GM23338 (cell line): Measurements from ENCODE around the gene SHB. TPM values are rescaled to one million over a fixed set of nuclear protein-coding genes. Genes with fewer than 3 reads are reported as not detected.

Source experiments
- ATAC-seq: fragments of 200-7000 bp; cut with Tn5 transposase; 3 replicates; pipeline ENCODE4 v1.9.1; 2020
- DNase-seq: peaks from one replicate; pipeline ENCODE4 v3.0.0-alpha.2; 2015; ENCODE audit warnings: low spot score
- H2AFZ ChIP-seq: fragments of 200-600 bp; sonication (generic); 2 replicates; pipeline ENCODE4 v1.8.0; 2016; ENCODE audit warnings: antibody characterized with exemption, mild to moderate bottlenecking, moderate library complexity
- H3F3A ChIP-seq: fragments of 200-600 bp; sonication (generic); replicated peaks from 2 replicates; pipeline ENCODE4 v1.8.0; 2017; ENCODE audit warnings: antibody characterized with exemption, mixed run types, low read depth
- H3K27ac ChIP-seq: fragments of 200-600 bp; sonication (generic); 2 replicates; pipeline ENCODE4 v1.6.1; 2016; ENCODE audit warnings: low read depth
- H3K27me3 ChIP-seq: fragments of 200-600 bp; sonication (generic); 2 replicates; pipeline ENCODE4 v1.8.0; 2016; ENCODE audit warnings: mild to moderate bottlenecking, mixed run types, moderate library complexity; ENCODE audit not compliant: insufficient read depth
- H3K36me3 ChIP-seq: fragments of 200-600 bp; sonication (generic); 2 replicates; pipeline ENCODE4 v1.8.0; 2016; ENCODE audit warnings: mild to moderate bottlenecking; ENCODE audit not compliant: insufficient read depth
- H3K4me1 ChIP-seq: fragments of 200-600 bp; sonication (generic); 2 replicates; pipeline ENCODE4 v1.8.0; 2016; ENCODE audit warnings: mild to moderate bottlenecking, moderate library complexity; ENCODE audit not compliant: insufficient read depth
- H3K4me2 ChIP-seq: fragments of 200-600 bp; sonication (generic); 2 replicates; pipeline ENCODE4 v1.7.1; 2017; ENCODE audit warnings: mixed run types
- H3K4me3 ChIP-seq: fragments of 200-600 bp; sonication (generic); 2 replicates; pipeline ENCODE4 v1.6.1; 2016; ENCODE audit warnings: mixed run types
- H3K79me2 ChIP-seq: fragments of 200-600 bp; sonication (generic); replicated peaks from 2 replicates; pipeline ENCODE4 v1.8.0; 2017; ENCODE audit warnings: mild to moderate bottlenecking; ENCODE audit not compliant: insufficient read depth
- H3K9me2 ChIP-seq: fragments of 200-600 bp; sonication (generic); 2 replicates; pipeline ENCODE4 v1.8.0; 2017; ENCODE audit not compliant: insufficient read depth
- H4K20me1 ChIP-seq: fragments of 200-600 bp; sonication (generic); replicated peaks from 2 replicates; pipeline ENCODE4 v1.8.0; 2017; ENCODE audit warnings: mild to moderate bottlenecking; ENCODE audit not compliant: insufficient read depth
- H3K27ac Mint-ChIP-seq: 2 replicates; pipeline ENCODE4 v1.8.0; 2020; ENCODE audit warnings: inconsistent platforms, mild to moderate bottlenecking, moderate library complexity, mixed read lengths
- H3K27me3 Mint-ChIP-seq: 3 replicates; pipeline ENCODE4 v1.8.0; 2022; ENCODE audit warnings: low read depth, mild to moderate bottlenecking, moderate library complexity, mixed read lengths, inconsistent platforms; ENCODE audit not compliant: insufficient read depth, poor library complexity
- H3K36me3 Mint-ChIP-seq: 3 replicates; pipeline ENCODE4 v1.8.0; 2021; ENCODE audit warnings: low read depth, mild to moderate bottlenecking, inconsistent platforms, moderate library complexity, mixed read lengths
- H3K4me1 Mint-ChIP-seq: 3 replicates; pipeline ENCODE4 v1.8.0; 2020; ENCODE audit warnings: mild to moderate bottlenecking, inconsistent platforms, mixed read lengths
- H3K4me3 Mint-ChIP-seq: 3 replicates; pipeline ENCODE4 v1.8.0; 2021; ENCODE audit warnings: moderate library complexity, mild to moderate bottlenecking, inconsistent platforms, mixed read lengths
- H3K9me3 Mint-ChIP-seq: 3 replicates; pipeline ENCODE4 v1.8.0; 2020; ENCODE audit warnings: moderate library complexity, mild to moderate bottlenecking, inconsistent platforms, mixed read lengths
- EZH2 ChIP-seq: fragments of 200-600 bp; sonication (generic); IDR thresholded peaks from one replicate; pipeline ENCODE4 v1.8.0; 2017; ENCODE audit warnings: antibody characterized with exemption, mild to moderate bottlenecking, low read depth; ENCODE audit not compliant: unreplicated experiment
- JUNB ChIP-seq: IDR thresholded peaks from one replicate; pipeline ENCODE4 v1.6.1; 2016; ENCODE audit warnings: antibody characterized with exemption; ENCODE audit not compliant: unreplicated experiment
- POLR2AphosphoS5 ChIP-seq: IDR thresholded peaks from 2 replicates; pipeline ENCODE4 v1.6.1; 2016; ENCODE audit warnings: antibody characterized with exemption, low read depth
- polyA plus RNA-seq: library from polyadenylated mRNA; unstranded; fragments of >200 nt; fragmentation: Nextera tagmentation; extraction: Ambion mirVana; gene quantifications from 2 replicates; pipeline ENCODE4 v1.2.1, GENCODE V29; 2016
- total RNA-seq: library from RNA; depleted of rRNA; stranded (reverse); fragments of >200 nt; shearing (Covaris generic); gene quantifications from 2 replicates; pipeline ENCODE4 v1.2.3, GENCODE V29; 2014
- TF ChIP-seq, protein P1 (sequence below): IDR thresholded peaks from 2 replicates; pipeline ENCODE4 v1.6.1; 2016; ENCODE audit warnings: antibody characterized with exemption
- TF ChIP-seq, protein P2 (sequence below), 2 experiments: fragments of 200-600 bp in 1 of 2; sonication (generic) in 1 of 2; conservative IDR thresholded peaks; 2 replicates each; pipeline versions ENCODE4 v1.5.1 to v1.6.1; 2016 to 2017; ENCODE audit warnings: antibody characterized with exemption in 2 of 2, low read depth in 2 of 2, mild to moderate bottlenecking in 2 of 2, moderate library complexity in 1 of 2
- TF ChIP-seq, protein P3 (sequence below): fragments of 250-450 bp; sonication (Bioruptor Pico); IDR thresholded peaks from 2 replicates; pipeline ENCODE4 v1.5.0; 2020; ENCODE audit warnings: mild to moderate bottlenecking, moderate library complexity

SHB gene
- total and polyA plus RNA-seq, 2 experiments from 2014 or later, result 1.5 to 14.0 TPM

DNA sequence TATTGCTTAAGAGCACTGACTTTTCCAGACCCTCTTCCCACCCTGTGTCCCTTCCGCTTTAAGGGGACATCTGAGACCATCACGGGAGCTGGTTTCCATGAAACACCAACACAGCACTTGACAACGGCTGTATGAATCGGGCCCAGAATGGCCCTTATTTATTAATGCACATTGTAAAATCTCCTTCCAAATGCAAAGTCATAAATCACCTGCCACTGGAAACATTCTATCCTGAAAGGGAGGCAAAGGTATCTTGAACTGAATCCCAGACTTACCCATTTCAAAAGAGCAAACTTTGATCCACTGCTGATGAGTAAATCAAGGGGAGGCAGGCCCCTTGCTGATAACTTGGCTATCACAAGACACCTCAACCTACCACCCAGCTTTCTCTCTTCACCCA is 37.4 kb downstream of the SHB start (continued):
- TF ChIP-seq, protein P1, sequence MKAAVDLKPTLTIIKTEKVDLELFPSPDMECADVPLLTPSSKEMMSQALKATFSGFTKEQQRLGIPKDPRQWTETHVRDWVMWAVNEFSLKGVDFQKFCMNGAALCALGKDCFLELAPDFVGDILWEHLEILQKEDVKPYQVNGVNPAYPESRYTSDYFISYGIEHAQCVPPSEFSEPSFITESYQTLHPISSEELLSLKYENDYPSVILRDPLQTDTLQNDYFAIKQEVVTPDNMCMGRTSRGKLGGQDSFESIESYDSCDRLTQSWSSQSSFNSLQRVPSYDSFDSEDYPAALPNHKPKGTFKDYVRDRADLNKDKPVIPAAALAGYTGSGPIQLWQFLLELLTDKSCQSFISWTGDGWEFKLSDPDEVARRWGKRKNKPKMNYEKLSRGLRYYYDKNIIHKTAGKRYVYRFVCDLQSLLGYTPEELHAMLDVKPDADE, result no peak
- TF ChIP-seq JUNB, result no peak
- TF ChIP-seq POLR2AphosphoS5, result no peak
- no peak for TF ChIP-seq EZH2

DNA sequence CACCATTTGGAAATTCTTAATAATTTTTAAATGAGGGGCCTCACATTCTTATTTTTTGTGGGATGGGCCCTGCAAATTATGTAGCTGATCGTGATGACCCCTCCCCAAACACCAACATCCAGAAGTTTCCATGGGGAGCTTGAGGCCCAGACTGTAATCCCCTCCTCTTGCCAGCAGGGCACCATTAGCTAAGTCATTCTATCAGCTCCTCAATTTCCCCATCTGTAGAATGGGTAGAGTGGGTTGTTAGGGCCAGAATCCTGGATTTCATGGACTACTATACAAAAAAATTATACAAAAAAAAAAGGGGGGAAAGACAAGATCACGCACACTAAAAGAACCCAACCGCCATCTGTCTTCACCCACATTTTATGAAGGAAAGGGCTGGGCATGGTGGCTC is 38.4 kb downstream of the SHB start:
- Histone ChIP-seq H3K4me2 (no peak overlapping the region), H4K20me1 (no peaks in the 10 kb centered on the region; the same call in 1 of the 2 replicates), H3K27me3 (no peaks in the 10 kb centered on the region), H3K9me2 (no peaks in the 10 kb centered on the region), H3K27ac (no peak overlapping the region), H2AFZ (no peak overlapping the region), H3F3A (no peaks in the 10 kb centered on the region), H3K4me1 (peaks cover 17% of the 10 kb centered on the region), H3K36me3 (no peaks in the 10 kb centered on the region), H3K4me3 (no peak overlapping the region), H3K79me2 (peaks cover 29% of the 10 kb centered on the region)
- ATAC-seq (no peak), DNase-seq (no peak)
- Mint-ChIP-seq H3K4me3 (no peak overlapping the region), H3K4me1 (peaks cover 23% of the 10 kb centered on the region), H3K27ac (no peak overlapping the region), H3K9me3 (no peaks in the 10 kb centered on the region), H3K27me3 (peaks cover 6% of the 10 kb centered on the region), H3K36me3 (no peaks in the 10 kb centered on the region)
- TF ChIP-seq, protein P2, sequence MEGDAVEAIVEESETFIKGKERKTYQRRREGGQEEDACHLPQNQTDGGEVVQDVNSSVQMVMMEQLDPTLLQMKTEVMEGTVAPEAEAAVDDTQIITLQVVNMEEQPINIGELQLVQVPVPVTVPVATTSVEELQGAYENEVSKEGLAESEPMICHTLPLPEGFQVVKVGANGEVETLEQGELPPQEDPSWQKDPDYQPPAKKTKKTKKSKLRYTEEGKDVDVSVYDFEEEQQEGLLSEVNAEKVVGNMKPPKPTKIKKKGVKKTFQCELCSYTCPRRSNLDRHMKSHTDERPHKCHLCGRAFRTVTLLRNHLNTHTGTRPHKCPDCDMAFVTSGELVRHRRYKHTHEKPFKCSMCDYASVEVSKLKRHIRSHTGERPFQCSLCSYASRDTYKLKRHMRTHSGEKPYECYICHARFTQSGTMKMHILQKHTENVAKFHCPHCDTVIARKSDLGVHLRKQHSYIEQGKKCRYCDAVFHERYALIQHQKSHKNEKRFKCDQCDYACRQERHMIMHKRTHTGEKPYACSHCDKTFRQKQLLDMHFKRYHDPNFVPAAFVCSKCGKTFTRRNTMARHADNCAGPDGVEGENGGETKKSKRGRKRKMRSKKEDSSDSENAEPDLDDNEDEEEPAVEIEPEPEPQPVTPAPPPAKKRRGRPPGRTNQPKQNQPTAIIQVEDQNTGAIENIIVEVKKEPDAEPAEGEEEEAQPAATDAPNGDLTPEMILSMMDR (conservative IDR thresholded peaks at IDR 0.05; ENCODE audit: low read depth in 2 of 2), result peak in 1 of 2 experiments; percentile 37; a peak in 1 of 4 replicates
- TF ChIP-seq, protein P3, sequence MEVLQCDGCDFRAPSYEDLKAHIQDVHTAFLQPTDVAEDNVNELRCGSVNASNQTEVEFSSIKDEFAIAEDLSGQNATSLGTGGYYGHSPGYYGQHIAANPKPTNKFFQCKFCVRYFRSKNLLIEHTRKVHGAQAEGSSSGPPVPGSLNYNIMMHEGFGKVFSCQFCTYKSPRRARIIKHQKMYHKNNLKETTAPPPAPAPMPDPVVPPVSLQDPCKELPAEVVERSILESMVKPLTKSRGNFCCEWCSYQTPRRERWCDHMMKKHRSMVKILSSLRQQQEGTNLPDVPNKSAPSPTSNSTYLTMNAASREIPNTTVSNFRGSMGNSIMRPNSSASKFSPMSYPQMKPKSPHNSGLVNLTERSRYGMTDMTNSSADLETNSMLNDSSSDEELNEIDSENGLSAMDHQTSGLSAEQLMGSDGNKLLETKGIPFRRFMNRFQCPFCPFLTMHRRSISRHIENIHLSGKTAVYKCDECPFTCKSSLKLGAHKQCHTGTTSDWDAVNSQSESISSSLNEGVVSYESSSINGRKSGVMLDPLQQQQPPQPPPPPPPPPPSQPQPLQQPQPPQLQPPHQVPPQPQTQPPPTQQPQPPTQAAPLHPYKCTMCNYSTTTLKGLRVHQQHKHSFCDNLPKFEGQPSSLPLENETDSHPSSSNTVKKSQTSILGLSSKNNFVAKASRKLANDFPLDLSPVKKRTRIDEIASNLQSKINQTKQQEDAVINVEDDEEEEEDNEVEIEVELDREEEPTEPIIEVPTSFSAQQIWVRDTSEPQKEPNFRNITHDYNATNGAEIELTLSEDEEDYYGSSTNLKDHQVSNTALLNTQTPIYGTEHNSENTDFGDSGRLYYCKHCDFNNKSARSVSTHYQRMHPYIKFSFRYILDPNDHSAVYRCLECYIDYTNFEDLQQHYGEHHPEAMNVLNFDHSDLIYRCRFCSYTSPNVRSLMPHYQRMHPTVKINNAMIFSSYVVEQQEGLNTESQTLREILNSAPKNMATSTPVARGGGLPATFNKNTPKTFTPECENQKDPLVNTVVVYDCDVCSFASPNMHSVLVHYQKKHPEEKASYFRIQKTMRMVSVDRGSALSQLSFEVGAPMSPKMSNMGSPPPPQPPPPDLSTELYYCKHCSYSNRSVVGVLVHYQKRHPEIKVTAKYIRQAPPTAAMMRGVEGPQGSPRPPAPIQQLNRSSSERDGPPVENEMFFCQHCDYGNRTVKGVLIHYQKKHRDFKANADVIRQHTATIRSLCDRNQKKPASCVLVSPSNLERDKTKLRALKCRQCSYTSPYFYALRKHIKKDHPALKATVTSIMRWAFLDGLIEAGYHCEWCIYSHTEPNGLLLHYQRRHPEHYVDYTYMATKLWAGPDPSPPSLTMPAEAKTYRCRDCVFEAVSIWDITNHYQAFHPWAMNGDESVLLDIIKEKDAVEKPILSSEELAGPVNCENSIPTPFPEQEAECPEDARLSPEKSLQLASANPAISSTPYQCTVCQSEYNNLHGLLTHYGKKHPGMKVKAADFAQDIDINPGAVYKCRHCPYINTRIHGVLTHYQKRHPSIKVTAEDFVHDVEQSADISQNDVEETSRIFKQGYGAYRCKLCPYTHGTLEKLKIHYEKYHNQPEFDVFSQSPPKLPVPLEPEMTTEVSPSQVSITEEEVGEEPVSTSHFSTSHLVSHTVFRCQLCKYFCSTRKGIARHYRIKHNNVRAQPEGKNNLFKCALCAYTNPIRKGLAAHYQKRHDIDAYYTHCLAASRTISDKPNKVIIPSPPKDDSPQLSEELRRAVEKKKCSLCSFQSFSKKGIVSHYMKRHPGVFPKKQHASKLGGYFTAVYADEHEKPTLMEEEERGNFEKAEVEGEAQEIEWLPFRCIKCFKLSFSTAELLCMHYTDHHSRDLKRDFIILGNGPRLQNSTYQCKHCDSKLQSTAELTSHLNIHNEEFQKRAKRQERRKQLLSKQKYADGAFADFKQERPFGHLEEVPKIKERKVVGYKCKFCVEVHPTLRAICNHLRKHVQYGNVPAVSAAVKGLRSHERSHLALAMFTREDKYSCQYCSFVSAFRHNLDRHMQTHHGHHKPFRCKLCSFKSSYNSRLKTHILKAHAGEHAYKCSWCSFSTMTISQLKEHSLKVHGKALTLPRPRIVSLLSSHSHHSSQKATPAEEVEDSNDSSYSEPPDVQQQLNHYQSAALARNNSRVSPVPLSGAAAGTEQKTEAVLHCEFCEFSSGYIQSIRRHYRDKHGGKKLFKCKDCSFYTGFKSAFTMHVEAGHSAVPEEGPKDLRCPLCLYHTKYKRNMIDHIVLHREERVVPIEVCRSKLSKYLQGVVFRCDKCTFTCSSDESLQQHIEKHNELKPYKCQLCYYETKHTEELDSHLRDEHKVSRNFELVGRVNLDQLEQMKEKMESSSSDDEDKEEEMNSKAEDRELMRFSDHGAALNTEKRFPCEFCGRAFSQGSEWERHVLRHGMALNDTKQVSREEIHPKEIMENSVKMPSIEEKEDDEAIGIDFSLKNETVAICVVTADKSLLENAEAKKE (CRISPR knock-in tag), result no peak
